GM23338 (cell line): ENCODE data around the gene TPO.
"Not testable (repeated sequence)": the region's sequence is repeated elsewhere in the genome, so short reads cannot be mapped to it uniquely, and the experiment has no call there.

ENCODE experiments used
- CREB1 ChIP-seq: fragments of 250-450 bp; sonication (Bioruptor Pico); IDR thresholded peaks from 2 replicates; pipeline ENCODE4 v1.5.0; 2020; ENCODE audit warnings: low read depth, mild to moderate bottlenecking, moderate library complexity
- CTCF ChIP-seq, 2 experiments: fragments of 200-600 bp in 1 of 2; sonication (generic) in 1 of 2; conservative IDR thresholded peaks; 2 replicates each; pipeline versions ENCODE4 v1.5.1 to v1.6.1; 2016 to 2017; ENCODE audit warnings: antibody characterized with exemption in 2 of 2, low read depth in 2 of 2, mild to moderate bottlenecking in 2 of 2, moderate library complexity in 1 of 2
- EZH2 ChIP-seq: fragments of 200-600 bp; sonication (generic); IDR thresholded peaks from one replicate; pipeline ENCODE4 v1.8.0; 2017; ENCODE audit warnings: antibody characterized with exemption, mild to moderate bottlenecking, low read depth; ENCODE audit not compliant: unreplicated experiment
- EZH2phosphoT487 ChIP-seq: fragments of 200-600 bp; sonication (generic); IDR thresholded peaks from one replicate; pipeline ENCODE4 v1.8.1; 2018; ENCODE audit warnings: antibody characterized with exemption; ENCODE audit not compliant: unreplicated experiment
- JUNB ChIP-seq: IDR thresholded peaks from one replicate; pipeline ENCODE4 v1.6.1; 2016; ENCODE audit warnings: antibody characterized with exemption; ENCODE audit not compliant: unreplicated experiment
- NANOG ChIP-seq: IDR thresholded peaks from 2 replicates; pipeline ENCODE4 v1.6.1; 2016; ENCODE audit warnings: antibody characterized with exemption, borderline replicate concordance
- POLR2AphosphoS5 ChIP-seq: IDR thresholded peaks from 2 replicates; pipeline ENCODE4 v1.6.1; 2016; ENCODE audit warnings: antibody characterized with exemption, low read depth
- REST ChIP-seq: IDR thresholded peaks from one replicate; pipeline ENCODE4 v1.6.1; 2018; ENCODE audit warnings: antibody characterized with exemption; ENCODE audit not compliant: unreplicated experiment
- ZNF331 ChIP-seq: fragments of 250-450 bp; sonication (Bioruptor Pico); IDR thresholded peaks from 2 replicates; pipeline ENCODE4 v1.5.0; 2020; ENCODE audit warnings: low read depth, mild to moderate bottlenecking, moderate library complexity

GRCh38 chr2:1414901-1415300, 1.6 kb downstream of the TPO start:
- not testable (repeated sequence) for TF ChIP-seq CTCF (conservative IDR thresholded peaks at IDR 0.05; ENCODE audit: low read depth in 2 of 2); POLR2AphosphoS5; JUNB; EZH2phosphoT487; EZH2; ZNF331 (CRISPR knock-in tag); CREB1 (CRISPR knock-in tag); REST; NANOG
